Measurements from ENCODE around the gene UBE2Z.
"Not testable (repeated sequence)": the region's sequence is repeated elsewhere in the genome, so short reads cannot be mapped to it uniquely, and the experiment has no call there.

The UBE2Z gene

DNA sequence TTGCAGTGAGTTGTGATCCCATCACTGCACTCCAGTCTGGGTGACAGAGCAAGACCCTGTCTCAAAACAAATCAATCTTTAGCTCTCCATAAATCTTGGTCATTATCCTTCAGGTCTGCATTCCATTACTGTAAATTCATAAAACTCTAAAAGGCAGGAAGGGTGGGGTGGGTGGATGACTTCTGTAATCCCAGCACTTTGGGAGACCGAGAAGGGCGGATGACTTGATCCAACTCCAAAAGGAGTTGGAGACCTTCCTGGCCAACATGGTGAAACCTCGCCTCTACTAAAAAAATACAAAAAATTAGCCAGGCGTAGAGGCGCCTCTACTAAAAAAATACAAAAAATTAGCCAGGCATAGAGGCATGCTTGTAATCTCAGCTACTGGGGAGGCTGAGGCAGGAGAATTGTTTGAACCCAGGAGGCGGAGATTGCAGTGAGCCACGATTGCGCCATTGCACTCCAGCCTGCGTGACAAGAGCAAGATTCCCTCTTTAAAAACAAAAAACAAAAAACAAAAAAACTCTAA, 2.2 kb upstream of the UBE2Z start:
- DNase-seq = no peak

DNA sequence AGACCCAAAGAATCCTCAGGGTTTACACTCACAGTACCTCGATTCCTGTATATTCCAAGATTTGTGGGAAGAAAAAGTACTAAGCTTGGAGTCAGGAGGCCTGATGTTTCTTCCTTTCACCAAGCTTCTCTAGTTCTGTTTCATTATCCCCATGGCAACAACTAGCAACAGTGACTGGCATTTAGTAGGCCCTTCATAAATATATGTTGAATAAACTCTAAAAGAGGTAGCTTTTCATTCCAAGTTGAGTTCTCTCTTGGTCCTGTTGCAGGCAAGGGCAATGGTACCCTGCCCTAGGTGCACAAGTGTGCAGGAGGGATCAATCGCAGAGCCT, 527 bp upstream of the UBE2Z start:
- DNase-seq = peak; percentile 82

DNA sequence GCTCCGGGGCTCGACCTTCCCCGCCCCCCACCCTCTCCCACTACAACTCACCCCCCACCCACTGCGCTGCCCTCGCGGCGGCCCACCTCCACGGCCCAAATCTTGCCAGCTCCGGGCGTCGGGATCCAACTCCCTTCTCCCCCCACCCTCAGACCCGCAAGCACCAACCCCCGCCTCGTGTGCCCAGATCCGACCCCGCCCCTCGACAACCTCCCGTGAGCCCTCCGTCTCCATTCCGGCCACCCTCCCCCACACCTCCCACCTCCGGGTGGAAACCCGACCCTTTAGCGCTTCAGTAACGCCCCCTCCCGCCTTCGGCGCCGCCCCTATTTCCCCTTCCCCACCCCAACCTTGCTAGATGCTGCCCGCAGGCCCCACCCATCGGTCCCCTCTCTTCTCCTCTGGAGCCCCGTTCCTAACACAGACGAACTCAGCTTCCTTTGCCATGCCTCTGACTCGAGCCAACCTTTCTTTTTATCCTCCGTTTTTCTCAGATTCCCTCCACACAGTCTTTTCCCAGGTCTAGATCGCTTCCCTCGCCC, 717 bp downstream of the UBE2Z start:
- DNase-seq = peak; percentile 75

DNA sequence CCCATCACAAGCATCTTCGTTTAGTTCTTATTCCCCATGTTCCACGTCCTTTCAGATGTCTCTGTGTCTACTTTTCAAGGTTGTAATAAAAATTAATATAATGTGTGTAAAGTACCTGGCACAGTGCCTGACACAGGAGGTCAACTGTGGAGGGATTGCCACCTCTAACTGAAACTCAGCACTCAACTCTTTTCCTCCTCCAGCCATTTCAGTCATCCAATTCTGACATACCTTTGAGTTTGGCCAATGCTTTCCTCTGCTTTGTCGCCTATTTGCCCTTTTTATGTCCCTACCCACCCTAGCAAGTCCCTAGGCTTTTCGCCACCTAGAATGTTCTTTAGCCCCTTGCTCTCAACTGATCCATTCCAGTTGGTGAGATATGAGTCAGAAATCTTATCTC, 1.6 kb downstream of the UBE2Z start:
- no peak for DNase-seq

DNA sequence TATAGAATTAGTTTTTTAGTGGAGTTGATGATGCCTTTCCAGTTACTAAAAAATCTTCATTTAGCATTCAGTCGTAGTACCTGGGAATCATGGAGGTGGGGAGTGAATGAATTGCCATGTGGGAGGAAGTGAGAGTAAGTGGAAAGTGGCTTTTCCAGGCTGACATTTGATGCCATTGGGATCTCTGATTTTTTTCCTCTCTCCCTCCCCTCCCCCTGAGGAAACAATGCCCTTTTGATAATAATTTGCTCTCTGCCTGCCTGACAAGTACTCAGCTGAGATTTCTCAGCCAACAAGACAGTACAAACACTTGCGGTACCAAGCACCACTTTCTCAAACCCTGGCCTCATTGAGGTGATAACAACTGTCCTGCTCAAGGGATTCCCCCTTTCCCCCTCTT, 2.2 kb downstream of the UBE2Z start:
- no peak for DNase-seq

DNA sequence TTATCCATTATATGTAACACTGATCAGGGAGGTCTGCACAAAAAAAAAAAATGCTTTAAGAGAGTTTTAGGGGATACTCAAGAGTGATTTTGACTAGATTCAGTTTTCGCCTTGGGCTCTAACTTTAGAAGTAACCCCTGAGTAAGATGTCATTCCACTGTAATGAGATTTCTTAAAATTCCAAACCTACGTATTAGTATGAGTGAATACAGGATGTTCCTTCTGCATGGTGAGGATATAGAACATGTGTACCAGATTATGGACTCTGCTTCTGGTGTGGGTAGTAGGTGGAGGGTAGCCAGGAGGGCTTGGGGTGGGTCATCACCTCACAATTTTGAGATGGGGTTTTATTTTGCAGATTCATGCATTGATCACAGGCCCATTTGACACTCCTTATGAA, 4.3 kb downstream of the UBE2Z start:
- no peak for DNase-seq

DNA sequence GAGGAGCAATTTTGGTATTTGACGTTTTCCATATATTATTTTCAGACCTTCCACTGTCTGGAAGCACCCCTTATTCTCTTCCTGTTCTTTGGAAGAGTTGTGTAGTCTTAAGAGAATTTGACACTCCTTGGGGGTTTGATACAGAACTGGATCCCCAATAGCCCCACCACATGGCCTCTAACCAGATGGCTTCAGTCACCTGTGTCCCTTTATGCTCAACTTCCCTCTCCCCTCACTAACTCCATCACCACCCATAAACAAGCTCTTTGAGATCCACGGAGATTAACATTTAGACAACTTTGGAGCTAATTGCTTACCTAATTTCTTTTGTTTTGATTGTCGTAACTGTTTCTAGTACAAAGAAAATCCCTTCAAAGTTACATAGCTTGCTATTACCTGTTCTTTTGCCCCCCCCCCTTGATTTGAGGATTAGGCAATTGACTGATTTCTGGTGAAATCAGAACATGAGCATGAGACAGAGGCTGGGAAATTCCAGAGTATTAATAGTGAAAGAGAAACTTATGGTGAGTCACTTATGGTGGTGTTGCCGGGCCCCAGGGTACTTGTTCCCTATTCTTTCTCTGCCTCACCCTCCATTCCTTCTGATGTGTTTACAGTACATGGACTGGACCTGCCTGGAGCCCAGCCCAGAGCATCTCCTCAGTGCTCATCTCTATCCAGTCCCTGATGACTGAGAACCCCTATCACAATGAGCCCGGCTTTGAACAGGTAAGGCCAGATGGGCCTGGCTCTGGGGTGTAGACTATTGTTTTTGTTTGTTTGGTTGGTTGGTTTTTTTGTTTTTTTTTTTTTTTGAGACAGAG, 7.5 kb downstream of the UBE2Z start:
- DNase-seq = no peak

DNA sequence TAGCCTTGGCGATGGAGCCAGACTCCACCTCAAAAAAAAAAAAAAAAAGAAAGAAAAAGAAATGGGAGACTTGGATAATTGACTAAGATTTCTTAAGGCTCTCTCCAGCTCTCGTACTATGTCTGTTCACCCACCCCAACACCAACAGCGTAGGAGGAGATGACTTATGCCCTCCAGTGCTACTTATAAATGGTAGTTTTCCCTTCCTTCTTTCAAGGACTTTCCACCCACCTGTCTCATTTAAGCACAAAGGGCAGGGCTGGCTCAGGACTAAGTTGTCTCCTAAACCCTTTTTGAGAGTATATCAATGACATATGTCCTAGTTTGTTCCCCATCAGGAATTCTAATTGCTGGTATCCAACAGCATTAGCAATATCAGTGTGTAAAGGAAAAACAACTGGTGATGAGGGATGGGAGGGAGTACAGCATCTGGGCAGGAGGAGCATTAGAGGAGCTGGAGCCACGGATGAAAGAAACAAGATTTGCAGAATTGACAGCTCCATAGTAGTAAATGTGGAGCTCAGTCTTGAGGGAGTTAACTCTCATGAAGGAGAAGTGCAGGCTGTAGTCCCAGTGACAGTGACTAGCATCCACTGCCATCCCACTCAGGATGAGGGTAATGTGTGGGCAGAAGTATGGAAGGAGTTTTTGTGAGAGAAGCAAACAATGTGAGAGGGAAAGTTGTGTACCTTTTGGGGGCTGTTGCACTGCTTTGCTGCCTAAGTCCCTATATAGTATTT, 17.2 kb downstream of the UBE2Z start:
- no peak for DNase-seq

DNA sequence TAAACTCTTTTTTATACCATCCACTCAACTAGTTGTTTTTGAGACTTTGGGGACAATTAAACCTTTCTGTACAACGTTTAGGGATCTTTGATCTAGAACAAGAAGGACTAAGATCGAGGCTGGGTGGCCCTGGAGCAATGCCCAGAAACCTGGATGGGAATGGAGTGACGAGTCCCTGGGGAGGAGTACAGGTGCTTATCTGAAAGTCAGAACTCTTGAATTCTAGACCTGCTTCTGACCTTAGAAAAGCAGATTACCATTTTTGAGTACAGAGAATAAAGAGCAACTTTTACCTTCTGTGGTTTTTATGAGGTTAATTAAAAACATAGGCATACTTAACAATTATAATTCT, 17.8 kb downstream of the UBE2Z start:
- DNase-seq = no peak

DNA sequence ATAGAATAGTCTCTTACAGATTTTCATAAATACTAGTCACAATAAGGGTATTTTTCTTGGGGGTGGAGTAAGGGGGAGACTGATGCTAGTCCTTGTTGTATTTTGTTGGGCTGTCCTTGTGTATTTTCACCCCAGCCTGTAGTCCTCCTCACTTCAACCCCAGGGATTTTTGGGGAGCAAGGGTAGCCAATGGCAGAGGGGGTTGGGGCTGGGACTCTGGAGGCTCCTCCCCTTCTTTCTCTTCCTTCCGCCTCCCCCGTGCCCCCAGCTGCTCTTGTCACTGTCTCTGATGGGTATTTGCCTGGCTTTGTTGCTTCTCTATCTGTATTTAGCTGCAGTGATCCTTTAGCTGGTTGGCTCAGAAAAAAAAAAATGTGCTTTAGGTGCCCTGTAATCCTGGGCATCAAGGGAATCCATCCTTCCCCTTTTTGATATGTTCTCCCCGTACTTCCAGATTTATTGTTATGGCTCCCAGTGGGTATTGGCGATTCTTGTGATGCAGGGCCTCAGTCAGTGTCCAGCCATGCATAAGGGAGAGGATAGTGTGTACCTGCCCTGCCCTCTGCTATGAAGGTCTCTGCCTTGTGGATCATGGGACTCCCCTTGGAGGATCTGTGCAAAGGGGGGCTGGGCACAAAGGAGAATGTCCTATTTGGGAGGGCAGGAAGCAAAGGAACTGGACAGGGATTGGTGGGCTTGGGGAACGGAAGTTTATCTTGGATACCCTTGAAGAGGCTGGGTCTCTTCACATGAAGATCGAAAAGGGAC, 20.0 kb downstream of the UBE2Z start:
- no peak for DNase-seq

DNA sequence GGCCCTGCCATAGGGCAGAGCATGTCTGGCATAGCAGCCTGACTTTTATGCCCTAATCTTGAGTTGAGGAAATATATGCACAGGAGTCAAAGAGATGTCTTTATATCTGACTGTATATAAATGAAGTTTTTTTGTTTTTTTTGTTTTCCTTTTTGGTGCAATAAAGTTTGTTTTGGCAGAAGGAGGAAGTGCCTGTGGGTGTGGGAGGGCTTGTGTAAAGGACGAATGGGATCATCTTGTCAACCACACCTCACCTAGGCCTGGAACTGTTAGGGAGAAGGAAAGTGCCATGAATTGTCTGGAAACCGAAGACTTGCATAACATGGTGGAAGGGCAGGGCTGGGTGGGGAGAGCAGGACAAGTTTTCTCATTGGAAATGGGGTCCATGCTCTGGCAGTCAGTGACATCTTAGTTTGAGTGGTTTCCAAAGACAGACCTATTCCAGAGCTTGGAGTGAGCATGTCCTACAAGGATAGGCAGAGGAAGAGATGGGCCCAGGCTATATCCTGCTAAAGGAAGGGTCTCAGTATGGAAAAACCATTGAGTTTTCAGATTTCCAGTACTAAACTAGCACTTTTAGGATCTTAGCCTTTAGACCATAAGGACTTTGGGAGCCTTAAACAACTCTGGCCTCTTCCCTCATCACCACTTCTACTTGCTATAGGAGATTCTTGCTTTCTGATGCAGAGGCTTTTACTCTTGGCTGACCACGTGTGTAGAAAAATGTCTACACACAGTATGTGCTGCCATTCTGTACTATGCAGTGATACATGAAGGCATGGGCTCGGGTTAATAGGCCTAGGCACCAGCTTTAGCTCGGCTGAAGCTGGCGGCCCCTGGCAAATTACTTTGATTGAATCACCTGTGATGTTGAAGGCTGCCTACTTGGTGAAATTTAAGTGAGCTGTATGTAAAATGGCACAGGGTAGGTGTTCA, 20.9 kb downstream of the UBE2Z start:
- DNase-seq = no peak

DNA sequence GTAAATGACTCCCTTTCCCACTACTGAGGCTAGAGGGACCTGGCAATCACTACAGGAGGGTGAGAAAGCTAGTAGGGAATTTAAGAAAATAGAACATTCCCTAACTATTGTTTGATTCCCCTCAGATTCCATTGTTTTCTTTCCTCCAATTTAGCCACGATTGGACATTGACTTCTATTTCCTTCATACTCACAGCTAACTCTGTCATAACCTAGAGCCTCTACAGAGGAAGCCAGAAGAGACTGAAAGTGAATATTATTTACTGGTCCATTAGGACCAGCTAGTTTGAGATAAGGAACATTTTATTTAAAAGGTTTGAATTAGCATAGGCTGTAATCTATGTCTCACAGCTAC, 21.6 kb downstream of the UBE2Z start:
- DNase-seq = no peak

DNA sequence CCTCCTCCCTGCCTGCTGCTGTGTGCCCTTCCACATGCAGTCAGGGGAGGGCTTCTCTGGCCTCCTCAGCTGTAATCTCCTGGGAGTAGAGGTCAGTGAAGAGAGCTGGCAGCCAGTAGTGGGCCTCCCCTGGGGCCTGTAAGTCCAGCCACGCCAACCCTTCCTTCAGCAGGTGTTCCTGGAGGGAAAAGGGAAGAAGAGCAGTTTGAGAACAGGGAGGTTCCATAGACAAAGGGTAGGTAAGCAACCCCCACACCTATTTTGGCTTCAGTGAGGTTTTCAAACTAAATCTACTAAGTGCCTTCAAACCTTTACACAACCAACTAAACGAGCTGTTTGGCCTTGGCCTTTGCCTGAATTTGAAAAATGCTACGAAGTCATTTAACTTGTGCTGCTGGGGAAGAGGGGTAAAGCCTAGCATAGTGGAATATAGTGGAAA, 22.2 kb downstream of the UBE2Z start:
- DNase-seq = no peak

DNA sequence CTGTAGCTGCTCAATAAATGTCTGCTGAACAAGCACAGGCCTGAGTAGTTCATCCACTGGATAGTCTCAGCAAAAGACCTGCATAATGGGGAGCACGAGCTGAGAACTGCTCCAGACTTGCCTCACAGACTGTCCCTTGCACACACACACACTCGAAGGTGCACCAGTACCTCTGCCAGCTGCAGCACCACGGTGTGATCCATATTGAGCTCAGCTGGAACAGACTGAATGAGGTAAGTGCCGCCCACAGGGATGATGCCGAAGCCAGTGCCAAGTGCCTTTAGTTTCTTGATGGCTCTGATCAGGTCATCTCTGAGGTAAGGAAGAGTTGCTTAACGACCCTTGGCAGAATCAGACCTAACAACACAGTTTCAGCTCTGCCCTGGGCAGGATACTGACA, 24.8 kb downstream of the UBE2Z start:
- DNase-seq = no peak

DNA sequence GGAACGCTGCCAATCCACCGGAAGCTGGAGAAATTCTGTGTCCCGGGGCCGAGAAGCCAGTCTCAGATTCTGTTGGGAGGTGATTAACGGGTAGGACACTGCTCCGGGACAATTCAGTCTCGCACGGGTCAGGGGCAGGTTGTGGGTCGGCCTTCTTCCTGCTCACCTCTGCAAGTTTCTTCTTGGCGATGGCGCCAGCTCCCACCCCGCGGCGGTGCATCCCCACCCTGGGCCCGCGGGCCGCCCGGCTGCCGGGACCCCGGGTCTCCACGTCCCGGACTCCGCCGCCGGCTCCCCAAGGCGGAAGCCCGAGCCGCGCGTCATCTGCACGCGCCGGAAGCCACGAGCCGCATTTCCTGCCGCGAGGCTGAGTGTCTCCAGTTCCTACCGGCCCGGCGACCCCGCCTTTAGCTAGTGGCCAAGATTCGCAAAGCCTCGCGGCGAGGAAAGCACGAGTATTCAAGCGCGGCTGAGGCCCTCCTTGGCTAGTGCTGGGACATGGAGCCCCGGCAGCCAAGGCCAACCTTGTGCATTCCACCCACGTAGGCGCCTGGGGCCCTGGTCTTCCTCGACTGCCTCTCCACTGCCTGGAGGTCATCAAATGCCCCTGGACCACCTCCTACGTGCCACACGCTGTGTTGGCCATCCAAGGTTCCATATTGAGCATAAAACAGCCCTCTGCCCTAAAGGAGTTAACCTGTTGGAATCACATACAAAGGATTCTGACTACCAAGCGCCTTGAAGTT, 36.5 kb downstream of the UBE2Z start, which contains the start of gene SNF8:
Gene SNF8, minus strand, starts transcription at position 328 of the 746 bp plus-strand sequence. Its CDS starts 108 bp downstream, at position 220.
- peak; percentile 84 for DNase-seq

DNA sequence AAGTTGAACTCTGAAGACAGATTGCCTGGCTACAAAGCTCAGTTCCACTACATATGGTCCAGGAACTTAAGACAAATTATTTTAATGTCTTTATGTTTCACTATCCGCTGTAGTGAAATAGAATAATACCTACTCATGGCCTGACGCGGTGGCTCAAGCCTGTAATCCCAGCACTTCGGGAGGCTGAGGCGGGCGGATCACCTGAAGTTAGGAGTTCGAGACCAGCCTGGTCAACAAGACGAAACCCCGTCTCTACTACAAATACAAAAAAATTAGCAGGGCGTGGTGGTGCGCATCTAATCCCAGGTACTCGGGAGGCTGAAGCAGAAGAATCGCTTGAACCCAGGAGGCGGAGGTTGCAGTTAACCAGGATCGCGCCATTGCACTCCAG, 37.0 kb downstream of the UBE2Z start:
- DNase-seq = not testable (repeated sequence)

DNA sequence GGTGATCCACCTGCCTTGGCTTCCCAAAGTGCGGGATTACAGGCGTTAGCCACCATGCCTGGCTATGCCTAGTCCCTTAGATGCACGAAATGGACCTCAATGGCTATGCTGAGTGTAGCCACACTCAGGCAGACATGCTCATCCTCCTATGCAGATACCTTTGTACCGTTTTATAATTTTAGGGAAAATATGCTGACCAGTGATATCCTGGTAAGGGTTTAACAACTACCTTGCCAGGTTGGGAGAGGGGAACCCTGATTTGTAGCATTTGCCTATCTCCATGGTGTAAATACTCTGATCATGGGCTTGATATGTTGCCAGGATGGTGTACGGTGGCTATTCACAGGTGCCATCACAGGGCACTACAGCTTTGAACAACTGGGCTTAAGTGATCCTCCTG, 43.4 kb downstream of the UBE2Z start:
- DNase-seq = no peak

DNA sequence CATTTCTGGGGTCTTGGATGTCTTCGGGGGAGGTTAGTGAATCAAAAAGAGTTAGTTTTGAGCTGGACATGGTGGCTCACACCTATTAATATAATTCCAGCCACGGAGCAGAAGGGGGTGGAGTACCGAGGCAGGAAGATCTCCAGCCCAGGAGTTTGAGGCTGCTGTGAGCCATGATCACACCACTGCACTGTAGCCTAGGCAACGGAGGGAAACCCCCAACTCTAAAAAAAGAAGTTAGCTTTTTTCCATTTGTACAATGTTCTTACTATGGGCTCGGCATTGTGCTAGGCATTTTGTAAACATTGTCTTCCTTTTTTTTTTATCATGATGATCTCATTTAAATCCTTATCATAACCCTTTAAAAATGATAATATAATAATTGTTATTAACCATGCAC, 44.7 kb downstream of the UBE2Z start:
- DNase-seq = no peak

DNA sequence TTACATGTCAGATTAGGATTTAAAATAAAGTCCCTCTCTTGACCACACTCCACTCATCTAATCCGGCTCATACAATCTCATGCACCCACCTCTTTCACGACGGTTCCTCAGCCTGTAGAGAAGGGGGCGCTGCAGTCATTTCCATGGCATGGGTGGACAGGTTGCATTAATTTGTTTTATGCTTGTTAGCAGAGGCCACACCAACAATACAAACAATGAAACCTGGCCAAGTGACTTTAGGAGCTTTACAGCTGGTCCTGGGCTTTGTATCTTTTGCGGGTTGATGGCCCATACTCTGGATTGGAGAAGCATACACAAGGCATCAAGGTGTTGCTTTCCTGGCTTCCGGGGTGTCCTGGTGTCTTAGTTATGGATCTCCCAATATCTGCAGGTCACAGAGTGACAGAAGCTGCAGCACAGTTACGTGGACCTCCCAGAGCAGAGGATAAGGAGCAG, 46.1 kb downstream of the UBE2Z start:
- DNase-seq = no peak

DNA sequence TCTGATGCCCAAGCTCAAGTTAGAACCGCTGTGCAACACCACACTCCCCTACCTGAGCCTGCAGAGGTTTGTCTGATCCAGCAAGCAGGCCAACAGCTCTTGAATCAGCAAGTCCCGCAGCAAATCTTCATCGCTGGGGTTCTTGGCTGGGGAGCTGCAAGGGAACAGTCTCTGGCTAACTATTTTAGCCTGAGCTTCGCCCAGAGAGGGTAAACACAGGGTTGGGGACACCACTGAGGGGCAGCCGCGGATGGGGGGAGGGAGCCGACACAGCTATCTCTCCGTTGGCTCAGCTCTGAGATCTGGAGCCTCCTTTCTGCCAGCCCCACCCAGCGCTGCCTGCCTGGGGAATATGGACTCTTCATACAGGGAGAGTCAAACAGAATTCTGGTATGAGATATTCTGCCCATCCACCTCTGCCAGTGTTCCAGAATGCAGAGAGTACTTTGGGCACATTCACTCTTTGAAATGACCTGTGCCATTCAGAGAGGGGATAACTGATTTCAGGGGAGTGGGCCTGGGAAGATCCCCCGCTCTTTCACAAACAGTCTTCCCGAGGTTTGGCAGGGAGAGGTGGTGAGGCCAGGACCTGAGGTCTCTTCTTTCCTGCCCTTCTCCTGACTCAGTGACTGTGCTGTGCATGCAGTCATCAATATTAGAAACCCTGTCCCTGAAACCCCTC, 52.8 kb downstream of the UBE2Z start:
- DNase-seq = no peak
